ENCODE measurements around the gene ARID5B.

The ARID5B gene

DNA sequence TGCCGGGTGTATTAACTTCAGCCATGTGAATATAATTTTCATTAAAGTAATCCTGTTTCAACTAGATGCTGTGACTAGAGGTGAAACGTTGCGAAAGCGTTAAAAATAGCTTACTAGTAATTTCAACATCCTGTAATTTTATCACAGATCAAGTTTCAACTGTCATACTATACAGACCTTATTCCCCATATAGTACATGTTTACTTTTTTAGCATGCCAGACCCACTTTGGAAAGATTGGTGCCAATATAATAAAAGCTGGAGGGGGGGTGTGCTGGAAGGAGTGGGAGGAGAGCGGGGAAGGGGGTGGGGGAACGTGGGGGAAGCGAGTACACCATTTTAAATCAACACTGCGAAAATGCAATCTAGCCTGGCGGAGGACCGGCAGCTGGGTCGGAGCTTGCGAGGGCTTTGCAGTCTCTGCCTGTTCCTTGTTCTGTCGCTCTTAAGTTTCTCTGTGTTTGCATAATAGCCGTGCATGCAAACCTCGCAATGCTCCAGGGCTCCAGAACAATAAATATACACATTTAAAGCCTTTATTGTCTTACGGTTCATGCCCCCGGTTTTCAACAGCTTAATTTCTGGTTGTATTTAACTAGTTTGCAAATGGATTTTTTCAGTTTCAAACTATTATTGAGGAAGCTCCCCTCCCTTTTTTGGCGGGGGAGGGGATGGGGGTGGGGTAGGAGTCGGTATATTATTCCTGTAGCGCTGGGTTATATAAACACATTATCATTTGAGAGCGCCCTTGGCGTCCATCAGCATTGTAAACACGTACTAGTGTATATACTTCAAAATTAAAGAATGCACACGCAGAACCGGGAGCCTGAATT is 1.3 kb upstream of the ARID5B start:
- Histone ChIP-seq H2AFZ (ENCODE audit: low read length) (peak overlapping the region; percentile 98), H3K9ac (ENCODE audit: low read length) (peak overlapping the region; percentile 93), H3K4me3 (ENCODE audit: low read length) (peak overlapping the region; percentile 74), H3K36me3 (replicated peaks; ENCODE audit: insufficient read depth, low read length) (no peaks in the 10 kb centered on the region), H3F3A (ENCODE audit: insufficient read depth, low read length) (peaks cover 72% of the 10 kb centered on the region), H3K27ac (ENCODE audit: low read length) (peak overlapping the region; percentile 98), H3K4me1 (ENCODE audit: low read length) (peaks cover 22% of the 10 kb centered on the region), H3K4me2 (ENCODE audit: low read depth, low read length) (peak overlapping the region; percentile 84), H3K9me3 (replicated peaks; ENCODE audit: insufficient read depth, low read length) (no peaks in the 10 kb centered on the region), H3K9me2 (replicated peaks; ENCODE audit: insufficient read depth, low read length) (no peaks in the 10 kb centered on the region), H3K27me3 (replicated peaks; ENCODE audit: insufficient read depth, low read length) (no peaks in the 10 kb centered on the region), H3K79me2 (ENCODE audit: low read length) (peaks cover 39% of the 10 kb centered on the region), H4K20me1 (ENCODE audit: insufficient read depth, low read length) (no peaks in the 10 kb centered on the region)
- no peak for TF ChIP-seq EZH2 (optimal IDR thresholded peaks at IDR 0.05; ENCODE audit: low read depth, low read length)
- TF ChIP-seq EZH2phosphoT487 (IDR thresholded peaks at IDR 0.05; ENCODE audit: low read length) = no peak
- TF ChIP-seq, protein P1, sequence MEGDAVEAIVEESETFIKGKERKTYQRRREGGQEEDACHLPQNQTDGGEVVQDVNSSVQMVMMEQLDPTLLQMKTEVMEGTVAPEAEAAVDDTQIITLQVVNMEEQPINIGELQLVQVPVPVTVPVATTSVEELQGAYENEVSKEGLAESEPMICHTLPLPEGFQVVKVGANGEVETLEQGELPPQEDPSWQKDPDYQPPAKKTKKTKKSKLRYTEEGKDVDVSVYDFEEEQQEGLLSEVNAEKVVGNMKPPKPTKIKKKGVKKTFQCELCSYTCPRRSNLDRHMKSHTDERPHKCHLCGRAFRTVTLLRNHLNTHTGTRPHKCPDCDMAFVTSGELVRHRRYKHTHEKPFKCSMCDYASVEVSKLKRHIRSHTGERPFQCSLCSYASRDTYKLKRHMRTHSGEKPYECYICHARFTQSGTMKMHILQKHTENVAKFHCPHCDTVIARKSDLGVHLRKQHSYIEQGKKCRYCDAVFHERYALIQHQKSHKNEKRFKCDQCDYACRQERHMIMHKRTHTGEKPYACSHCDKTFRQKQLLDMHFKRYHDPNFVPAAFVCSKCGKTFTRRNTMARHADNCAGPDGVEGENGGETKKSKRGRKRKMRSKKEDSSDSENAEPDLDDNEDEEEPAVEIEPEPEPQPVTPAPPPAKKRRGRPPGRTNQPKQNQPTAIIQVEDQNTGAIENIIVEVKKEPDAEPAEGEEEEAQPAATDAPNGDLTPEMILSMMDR (IDR thresholded peaks at IDR 0.05; ENCODE audit: low read length) = no peak
- DNase-seq = peak; percentile 86

- Histone ChIP-seq H3K27ac (ENCODE audit: low read length) (peak overlapping the region; percentile 98), H4K20me1 (ENCODE audit: insufficient read depth, low read length) (no peaks in the 10 kb centered on the region), H3K9ac (ENCODE audit: low read length) (peak overlapping the region; percentile 93), H3F3A (ENCODE audit: insufficient read depth, low read length) (peaks cover 72% of the 10 kb centered on the region), H3K9me3 (replicated peaks; ENCODE audit: insufficient read depth, low read length) (no peaks in the 10 kb centered on the region), H3K4me2 (ENCODE audit: low read depth, low read length) (peak overlapping the region; percentile 46; the same call in 1 of the 2 replicates), H2AFZ (ENCODE audit: low read length) (peak overlapping the region; percentile 25; the same call in 1 of the 2 replicates), H3K9me2 (replicated peaks; ENCODE audit: insufficient read depth, low read length) (no peaks in the 10 kb centered on the region), H3K4me1 (ENCODE audit: low read length) (peaks cover 25% of the 10 kb centered on the region), H3K4me3 (ENCODE audit: low read length) (peak overlapping the region; percentile 74), H3K36me3 (replicated peaks; ENCODE audit: insufficient read depth, low read length) (no peaks in the 10 kb centered on the region), H3K79me2 (ENCODE audit: low read length) (peaks cover 57% of the 10 kb centered on the region), H3K27me3 (replicated peaks; ENCODE audit: insufficient read depth, low read length) (no peaks in the 10 kb centered on the region)
- TF ChIP-seq EZH2 (optimal IDR thresholded peaks at IDR 0.05; ENCODE audit: low read depth, low read length) (no peak), EZH2phosphoT487 (IDR thresholded peaks at IDR 0.05; ENCODE audit: low read length) (no peak)
- TF ChIP-seq, protein P1 (IDR thresholded peaks at IDR 0.05; ENCODE audit: low read length) = no peak
- DNase-seq = peak; percentile 44
Observed at GRCh38 chr10:61901829-61902444, 438 bp downstream of the ARID5B start.

DNA sequence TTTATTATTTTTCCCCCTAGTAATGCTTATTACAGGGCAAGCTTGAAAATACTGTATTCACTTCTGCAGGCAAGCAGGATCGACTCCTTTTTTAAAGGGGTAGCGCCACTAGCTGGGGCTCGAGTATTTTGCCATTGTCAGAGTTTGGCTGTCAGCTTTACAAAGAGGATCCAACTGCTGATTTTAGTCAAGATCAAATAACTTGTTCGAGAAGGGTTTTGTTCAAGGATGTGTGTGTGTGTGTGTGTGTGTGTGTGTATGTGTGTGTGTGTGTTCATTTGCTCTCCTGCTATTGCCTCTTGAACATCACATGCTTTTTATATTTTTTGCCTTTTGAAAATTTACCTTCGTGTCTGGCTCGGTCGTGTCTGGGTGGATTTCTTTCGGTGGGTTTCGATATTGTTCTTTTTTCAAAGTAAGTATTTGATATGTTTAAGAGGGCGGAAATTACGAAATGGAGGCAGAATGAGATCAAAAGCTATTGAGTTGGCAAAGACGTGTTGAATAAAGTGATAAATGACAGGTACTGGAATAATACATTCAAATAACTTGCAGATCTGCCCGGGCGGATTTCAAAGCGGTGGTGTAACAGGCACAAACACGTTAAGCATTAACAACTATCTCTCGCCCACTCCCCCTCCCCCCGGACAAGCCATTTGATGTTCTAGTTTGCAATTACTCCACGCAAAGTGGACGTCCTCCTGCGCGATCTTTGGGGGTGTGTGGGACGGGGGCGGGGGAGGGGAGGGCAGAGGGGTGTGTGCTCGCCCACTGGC is 1.1 kb downstream of the ARID5B start:
- peak overlapping the region; percentile 74 for H3K4me3 ChIP-seq (ENCODE audit: low read length)
- peak; percentile 72 for DNase-seq
- H2AFZ ChIP-seq (ENCODE audit: low read length) = peak overlapping the region; percentile 25; the same call in 1 of the 2 replicates
- peaks cover 20% of the 10 kb centered on the region for H3K4me1 ChIP-seq (ENCODE audit: low read length)
- peak overlapping the region; percentile 93 for H3K9ac ChIP-seq (ENCODE audit: low read length)
- H3K9me2 ChIP-seq (replicated peaks; ENCODE audit: insufficient read depth, low read length) = no peaks in the 10 kb centered on the region
- H3K9me3 ChIP-seq (replicated peaks; ENCODE audit: insufficient read depth, low read length) = no peaks in the 10 kb centered on the region
- H3K27me3 ChIP-seq (replicated peaks; ENCODE audit: insufficient read depth, low read length) = no peaks in the 10 kb centered on the region
- peaks cover 64% of the 10 kb centered on the region for H3K79me2 ChIP-seq (ENCODE audit: low read length)
- H3K27ac ChIP-seq (ENCODE audit: low read length) = peak overlapping the region; percentile 98
- H3F3A ChIP-seq (ENCODE audit: insufficient read depth, low read length) = peaks cover 72% of the 10 kb centered on the region
- TF ChIP-seq EZH2phosphoT487 (IDR thresholded peaks at IDR 0.05; ENCODE audit: low read length) = no peak
- TF ChIP-seq, protein P1 (IDR thresholded peaks at IDR 0.05; ENCODE audit: low read length) = no peak
- no peak for TF ChIP-seq EZH2 (optimal IDR thresholded peaks at IDR 0.05; ENCODE audit: low read depth, low read length)
- H3K4me2 ChIP-seq (ENCODE audit: low read depth, low read length) = peak overlapping the region; percentile 46
- H3K36me3 ChIP-seq (replicated peaks; ENCODE audit: insufficient read depth, low read length) = no peaks in the 10 kb centered on the region
- H4K20me1 ChIP-seq (ENCODE audit: insufficient read depth, low read length) = no peaks in the 10 kb centered on the region
